Measurements from ENCODE around the gene FKBP1A.

DNA sequence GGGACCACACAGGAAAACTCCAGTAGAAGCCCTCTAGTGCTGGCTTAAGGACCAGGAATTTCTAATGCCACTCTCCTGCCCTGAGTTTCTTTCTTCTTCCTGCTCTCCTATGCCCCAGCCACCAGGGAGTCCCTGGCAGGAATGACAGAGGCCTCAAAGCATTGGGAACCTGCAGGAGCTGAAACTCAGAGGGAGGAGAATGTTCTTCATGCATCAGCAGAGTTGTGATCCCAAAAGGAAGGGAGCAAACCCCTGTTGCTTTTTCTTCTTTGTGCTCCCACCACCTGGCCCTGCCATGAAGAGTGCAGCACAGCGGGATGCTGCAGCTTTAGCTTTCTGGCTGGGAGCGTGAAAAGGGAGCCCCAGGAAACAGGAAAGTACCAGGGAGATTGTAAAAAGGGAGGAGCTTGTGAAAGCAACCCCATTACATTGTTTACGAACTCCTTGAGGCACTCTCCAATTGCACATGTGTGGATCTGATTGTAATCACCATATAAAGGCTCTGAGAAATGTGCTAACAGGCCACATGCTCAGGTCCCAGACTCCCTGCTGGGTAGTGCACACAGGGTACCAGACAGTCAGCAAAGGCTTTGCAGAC is 34.7 kb upstream of the FKBP1A start:
- TF ChIP-seq, protein P1, sequence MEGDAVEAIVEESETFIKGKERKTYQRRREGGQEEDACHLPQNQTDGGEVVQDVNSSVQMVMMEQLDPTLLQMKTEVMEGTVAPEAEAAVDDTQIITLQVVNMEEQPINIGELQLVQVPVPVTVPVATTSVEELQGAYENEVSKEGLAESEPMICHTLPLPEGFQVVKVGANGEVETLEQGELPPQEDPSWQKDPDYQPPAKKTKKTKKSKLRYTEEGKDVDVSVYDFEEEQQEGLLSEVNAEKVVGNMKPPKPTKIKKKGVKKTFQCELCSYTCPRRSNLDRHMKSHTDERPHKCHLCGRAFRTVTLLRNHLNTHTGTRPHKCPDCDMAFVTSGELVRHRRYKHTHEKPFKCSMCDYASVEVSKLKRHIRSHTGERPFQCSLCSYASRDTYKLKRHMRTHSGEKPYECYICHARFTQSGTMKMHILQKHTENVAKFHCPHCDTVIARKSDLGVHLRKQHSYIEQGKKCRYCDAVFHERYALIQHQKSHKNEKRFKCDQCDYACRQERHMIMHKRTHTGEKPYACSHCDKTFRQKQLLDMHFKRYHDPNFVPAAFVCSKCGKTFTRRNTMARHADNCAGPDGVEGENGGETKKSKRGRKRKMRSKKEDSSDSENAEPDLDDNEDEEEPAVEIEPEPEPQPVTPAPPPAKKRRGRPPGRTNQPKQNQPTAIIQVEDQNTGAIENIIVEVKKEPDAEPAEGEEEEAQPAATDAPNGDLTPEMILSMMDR (IDR thresholded peaks at IDR 0.05) = no peak
- no peak for TF ChIP-seq POLR2AphosphoS5 (IDR thresholded peaks at IDR 0.05)
- no peak for TF ChIP-seq POLR2A (IDR thresholded peaks at IDR 0.05)
